COLO668 (cell line): Measurements from ENCODE around the gene PPM1H.
A peak's percentile ranks its signal among the peaks of the same experiment; 100 is the strongest.

Source experiments
- DNase-seq: peaks from one replicate; lab custom pipeline; 2025; ENCODE audit not compliant: unreplicated experiment; lab: John Stamatoyannopoulos, UW

Gene PPM1H

DNA sequence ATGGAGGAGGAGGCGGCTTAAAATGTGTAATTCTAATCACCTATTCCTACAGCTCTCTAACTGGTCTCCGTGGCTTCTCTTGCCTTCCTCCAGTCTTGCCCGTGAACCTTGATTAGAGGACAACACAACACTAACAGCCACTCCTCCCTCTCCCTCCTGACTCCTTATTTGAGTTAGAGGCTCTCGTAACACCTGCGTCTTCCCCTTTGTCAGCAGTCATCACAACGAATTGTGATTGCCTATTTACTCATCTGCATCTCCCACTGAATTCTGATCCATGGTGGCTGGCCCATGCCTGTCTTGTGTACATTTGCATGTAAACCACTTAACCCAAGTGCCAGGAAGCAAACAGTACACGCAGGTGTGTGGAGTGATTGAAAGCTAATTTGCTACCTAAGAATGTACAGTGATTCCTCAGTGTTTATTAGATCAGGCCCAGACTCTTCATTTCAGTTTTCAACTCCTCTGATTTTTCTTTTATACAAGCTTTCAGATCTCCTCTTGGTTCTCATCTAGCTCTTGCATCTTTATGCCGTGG is 313.8 kb downstream of the PPM1H start:
- DNase-seq = peak; percentile 88

DNA sequence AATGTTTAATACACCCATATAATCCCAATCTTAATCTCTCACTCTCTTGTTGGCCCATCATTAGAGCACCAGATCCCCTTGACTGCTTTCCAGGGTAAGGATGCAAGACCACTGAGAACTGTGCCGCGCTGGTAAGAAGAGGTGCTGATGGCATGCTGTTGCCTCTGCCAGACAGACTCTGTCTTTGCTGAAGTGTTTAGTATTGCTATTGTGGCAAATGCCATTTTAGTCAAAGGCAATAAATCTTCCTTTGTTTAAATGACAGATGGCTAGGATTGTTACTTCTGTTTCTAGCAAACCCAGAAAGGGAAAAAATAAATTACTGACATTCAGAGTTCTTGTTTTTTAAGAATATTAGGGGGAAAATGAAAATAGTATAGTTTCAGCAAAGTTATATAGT is 316.0 kb downstream of the PPM1H start:
- no peak for DNase-seq

DNA sequence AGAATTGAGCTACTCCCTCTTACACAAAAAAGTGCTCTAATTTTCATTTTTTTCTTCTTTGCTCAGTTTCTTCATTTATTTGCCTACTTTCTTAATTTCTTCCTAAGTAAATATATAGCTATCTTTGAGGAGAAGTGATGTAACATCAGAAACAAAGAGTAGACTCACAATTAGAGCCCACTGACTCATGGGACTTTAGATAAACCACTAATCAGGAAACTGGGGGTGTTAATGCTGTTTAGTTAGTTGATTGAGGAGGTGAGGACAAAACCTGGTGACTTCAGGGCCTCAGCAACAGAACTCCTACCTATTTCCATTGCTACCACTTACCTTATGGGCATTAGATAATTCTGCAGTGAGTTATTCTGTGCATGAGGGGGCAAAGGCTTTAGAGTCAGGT is 316.6 kb downstream of the PPM1H start:
- no peak for DNase-seq

DNA sequence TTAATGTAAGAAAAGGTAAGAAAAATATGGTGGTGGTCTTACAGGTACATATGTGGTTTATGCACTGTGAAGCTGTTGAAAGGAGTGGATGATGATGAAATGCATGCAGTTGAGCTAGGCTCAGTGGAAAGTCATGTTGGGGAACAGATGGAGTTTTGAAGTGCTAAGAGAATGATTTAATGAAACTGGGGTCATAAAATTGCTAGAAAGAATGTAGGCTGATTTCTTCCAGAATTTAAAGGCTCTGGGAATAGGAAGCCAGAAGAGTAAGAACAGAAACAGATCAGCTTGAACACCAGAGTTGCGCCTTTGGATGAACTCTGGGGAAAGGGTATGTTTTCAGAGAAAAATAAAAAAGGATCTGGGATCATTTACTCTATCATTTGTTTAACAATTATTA is 321.9 kb downstream of the PPM1H start:
- no peak for DNase-seq

DNA sequence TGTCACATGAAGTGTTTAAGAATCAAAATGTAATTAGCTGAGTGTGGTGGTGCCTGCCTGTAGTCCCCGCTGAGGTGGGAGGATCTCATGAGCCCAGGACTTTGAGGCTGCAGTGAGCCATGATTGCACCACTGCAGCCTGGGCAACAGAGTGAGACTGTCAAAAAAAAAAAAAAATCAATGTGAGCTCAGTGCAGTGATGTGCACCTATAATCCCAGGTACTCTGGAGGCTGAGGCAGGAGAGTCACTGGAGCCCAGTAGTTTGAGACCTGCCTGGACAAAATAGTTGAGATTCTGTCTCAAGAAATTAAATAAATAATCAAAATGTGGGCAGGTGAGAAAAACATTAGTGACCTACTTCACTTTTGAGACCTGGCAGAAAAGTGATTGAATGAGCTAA is 328.3 kb downstream of the PPM1H start:
- DNase-seq = no peak

DNA sequence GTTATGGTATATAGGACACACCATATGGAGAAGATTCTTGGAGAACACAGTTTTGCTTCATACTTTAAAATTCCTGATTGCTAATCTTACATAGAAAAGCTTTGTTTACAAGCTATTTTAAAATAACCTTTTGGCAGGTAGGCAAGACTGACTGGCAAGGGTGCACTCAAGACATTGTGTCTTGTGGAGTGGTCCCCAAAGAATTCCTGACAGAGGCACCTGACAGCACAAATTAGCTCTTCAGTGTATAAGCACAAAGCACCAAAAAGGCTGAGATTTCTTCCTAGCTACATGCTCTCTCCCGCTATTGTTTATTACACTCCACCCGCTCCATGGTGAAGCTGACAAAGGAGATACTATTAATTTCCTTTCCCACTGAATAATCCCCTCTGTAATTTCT is 329.0 kb downstream of the PPM1H start:
- no peak for DNase-seq

DNA sequence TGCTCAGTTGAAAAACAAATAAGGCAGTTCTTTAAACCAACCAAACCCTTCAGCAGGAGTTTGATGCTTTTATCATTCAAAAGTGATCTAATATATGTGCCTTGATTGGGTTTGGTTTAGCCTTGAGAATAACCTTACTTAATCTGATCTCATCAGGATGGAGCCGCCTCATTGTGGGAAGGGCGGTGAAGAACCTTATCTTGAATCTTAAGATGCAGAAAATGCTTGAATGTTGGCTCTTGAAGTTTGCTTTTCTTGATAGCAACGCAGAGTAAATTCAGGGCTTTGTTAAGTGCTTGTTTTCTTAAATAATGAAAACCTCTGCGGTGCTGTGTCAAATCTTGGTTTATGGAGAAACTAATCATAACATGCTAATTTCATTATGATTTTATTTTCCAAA is 330.1 kb downstream of the PPM1H start:
- DNase-seq = no peak

DNA sequence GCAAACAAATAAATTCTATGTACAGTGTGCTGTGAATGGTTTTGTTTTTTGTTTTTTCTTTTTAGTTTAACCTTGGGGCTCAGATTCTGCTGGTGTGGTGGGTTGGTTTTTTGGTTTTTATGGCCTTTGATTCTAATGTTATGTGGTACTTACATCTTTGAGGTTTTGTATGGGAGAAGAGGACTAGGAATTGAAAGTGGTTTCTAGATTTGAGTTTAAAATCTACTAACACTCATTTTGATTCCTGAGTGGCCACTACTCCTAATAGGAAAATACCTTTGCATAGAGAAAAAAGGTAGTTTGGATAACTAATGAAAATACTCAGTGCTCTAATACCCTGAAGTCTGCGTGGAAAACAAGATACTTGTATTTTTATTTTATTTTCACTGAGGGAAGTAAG is 330.6 kb downstream of the PPM1H start:
- no peak for DNase-seq

DNA sequence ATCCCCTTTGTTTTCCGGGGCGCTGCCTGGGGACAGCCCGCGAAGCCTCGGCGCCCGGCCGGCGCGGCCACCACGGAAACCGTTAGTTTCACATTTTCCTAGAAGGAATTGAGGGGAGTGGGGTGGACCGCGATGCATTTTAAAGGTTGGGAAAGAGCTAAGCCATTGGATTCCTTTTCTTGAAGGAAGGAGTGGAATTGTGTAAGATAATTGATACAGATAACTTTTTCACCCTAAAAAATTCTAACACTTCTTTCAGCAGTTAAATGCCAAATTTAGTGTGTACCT is 331.2 kb downstream of the PPM1H start:
- DNase-seq = no peak

DNA sequence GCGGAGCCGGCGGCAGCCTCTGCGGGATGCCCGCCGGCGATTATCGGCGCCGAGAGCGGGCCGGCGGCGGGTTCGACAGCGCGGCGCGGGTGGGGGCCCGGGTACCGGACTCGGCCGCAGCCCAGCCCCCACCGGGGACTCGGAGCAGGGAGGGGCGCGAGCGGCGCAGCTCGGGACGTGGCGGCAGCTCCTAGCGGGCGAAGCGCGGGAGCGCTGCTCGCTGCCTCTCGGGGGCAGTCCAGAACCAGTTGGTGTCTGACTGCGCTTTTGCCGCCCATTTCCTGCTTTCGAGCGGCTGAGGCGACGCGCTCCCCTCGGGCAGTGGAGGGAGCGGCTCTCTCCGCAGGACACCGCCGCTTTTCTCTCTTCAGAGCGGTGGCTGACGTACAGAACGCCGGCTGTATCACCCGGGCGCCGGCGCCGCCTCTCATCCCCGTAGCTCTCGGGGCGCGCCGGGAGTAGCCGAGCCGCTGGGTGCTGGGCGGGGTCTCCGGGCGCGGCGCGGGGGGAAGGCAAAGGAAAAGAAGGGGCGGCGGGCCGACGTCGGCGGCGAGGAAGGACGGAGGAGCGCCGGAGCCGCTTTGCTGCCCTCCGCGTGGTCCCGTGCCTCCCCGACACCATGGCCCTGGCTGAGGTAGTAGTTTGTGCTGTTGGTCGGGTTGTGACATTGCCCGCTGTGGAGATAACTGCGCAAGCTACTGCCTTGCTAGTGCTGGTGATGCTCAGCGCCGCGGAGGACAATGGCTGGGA is 331.7 kb downstream of the PPM1H start:
- DNase-seq = peak; percentile 94

DNA sequence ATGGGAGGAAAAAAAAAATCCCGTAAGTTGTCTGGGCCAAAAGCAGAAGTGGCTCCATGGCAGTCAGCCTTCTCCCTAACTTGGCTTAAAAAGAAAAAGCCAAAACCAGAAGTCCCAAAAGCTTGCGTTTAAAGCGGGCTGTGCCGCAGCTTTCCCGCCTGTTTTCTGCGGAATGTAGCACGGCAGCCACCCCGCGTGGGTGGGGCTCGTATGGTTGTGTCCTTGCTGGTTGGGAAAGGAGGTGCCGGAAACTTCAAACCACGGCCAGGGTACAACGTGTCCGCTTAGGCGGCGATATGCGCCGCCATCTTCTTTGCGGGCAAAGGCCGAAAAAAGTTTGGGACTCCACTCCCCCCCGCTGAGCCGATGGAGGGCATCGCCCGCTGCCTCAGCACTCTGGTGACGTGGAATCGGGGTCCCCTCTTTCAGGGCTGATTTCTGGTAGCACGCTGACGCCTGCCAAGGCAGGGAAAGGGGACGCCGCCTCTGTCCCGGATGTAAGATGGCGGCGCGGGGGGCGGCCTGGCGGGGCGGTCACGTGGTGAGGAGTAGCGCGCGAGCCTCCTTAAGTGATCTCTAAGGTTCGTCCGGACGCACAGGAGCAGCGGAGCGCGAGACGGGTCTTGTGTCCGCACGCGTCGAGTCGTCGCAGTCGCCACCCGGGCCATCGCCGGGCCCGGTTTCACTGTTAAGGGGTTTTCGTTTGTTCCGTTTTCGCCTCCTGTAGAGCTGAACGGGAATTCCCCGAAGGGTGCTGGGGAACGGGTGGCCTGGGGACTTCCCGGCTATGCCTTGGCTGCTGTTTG is 332.5 kb downstream of the PPM1H start:
- DNase-seq = peak; percentile 92

DNA sequence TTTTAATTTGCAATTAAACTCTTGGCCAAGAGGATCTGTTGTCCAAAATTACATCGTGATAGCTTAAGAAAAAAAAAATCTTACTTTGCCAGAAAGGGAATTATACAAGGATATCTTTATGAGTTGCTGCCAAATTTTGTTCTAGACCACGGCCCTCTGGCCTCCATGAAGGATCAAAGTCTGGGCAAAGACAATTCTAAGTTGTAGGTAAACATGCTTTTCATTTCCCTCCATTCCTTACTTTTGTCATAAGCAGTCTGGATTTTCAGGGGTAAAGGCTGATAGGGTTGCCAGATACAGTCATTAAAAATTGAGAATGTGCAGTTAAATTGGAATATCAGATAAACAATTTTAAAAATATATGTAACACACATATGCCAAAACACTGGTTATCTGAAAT is 333.2 kb downstream of the PPM1H start:
- DNase-seq = no peak

DNA sequence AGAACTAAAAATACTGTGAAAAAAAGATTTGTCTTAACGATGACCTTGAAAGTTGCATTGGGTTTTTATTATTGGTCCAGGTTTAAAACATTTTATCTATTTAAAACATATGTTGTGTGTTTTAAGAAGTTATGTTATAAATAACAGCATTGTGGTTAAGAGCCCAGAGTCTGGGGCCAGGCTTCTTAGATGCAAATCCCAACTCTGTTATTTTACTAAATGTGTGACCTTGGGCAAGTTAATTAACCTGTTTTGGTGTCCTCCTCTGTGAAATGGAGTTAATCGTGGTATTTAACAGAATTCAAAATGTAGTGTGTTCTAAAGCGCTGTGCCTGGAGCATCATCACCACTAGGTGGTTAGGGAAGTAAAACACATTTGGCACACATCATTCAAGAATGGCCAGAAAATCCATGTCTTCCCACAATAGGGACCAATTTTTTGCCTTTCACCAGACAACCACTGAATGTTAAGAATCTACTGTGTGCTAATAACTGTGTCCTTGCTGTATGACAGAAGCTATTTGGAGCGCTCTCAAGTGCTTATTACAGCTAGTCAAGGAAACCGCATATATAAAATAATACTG is 335.0 kb downstream of the PPM1H start:
- no peak for DNase-seq

DNA sequence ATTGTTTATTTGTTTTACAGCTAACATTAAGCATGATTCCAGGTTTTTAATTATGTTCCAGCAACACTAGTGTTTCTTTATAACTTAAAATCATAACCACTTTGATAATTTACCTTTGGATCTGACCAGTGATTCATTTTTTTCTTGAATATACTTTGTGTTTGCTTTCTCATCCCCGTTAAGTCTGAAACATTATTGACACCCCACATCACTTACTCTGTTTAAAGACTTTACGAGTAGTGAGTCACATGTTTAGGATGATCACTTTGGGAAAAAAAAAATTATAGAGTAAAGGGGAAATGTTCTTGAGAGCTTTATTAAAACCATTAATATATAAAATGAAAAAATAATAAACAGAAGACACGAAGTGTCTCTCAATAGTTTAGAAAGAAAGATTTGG is 336.1 kb downstream of the PPM1H start:
- DNase-seq = no peak

DNA sequence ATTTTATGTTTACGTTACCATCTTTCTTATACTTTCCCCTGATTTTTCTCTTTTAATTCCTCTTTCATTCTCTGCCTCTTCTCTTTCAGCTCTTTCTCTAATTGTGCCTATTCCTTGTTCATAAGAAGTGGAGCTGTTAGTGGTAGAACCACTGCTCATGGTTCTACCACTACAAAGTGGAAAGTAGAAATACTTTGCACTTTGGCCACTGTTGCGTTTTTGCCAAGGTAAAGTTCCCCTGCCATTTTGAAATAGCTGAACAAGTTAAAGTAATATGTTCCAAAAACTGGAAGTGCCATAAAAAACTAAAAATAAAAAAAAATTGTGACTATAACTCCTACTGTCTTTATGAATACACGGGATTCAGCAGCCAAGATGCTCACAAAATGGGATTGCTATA is 337.7 kb downstream of the PPM1H start:
- DNase-seq = no peak
